NCI-H1417 treated with DMSO at 0.1 percent for 48 hours (cell line): ENCODE results near the gene ARID3B.
"Not testable (repeated sequence)": the region's sequence is repeated elsewhere in the genome, so short reads cannot be mapped to it uniquely, and the experiment has no call there.

Experiments
- DNase-seq: peaks from one replicate; lab custom pipeline; 2025; lab: John Stamatoyannopoulos, UW

The ARID3B gene

DNA sequence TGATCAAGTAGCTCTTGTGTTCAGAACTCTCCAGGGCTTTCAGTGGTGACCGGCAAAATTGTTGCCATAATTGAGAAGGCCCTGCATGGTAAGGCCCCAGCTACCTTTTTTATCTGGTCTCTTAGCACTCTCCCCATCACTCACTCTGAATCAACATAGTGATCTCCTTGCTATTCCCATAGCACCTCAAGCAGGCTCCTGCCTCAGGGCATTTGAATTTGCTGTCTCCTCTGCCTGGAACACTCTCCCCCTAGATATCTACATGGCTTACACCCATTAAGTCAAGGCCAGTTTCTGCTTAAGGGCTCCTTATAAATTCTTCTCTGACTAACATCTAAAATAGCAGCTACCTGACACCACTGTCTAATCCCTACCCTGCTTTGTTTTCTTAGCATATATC lies 3.3 kb upstream of the ARID3B start:
- no peak for DNase-seq

DNA sequence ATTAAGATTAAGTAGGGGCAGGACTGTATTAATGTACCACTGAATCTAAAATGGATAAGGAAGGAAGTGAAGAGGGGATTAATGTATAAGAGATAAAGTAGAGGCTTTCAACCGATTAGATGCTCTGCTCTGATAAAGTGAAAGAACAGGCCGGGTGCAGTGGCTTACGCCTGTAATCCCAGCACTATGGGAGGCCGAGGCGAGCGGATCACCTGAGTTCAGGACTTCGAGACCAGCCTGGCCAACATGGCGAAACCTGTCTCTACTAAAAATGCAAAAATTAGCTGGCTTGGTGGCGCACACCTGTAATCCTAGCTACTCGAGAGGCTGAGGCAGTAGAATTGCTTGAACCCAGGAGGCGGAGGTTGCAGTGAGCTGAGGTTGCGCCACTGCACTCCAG lies 1.5 kb upstream of the ARID3B start:
- not testable (repeated sequence) for DNase-seq

DNA sequence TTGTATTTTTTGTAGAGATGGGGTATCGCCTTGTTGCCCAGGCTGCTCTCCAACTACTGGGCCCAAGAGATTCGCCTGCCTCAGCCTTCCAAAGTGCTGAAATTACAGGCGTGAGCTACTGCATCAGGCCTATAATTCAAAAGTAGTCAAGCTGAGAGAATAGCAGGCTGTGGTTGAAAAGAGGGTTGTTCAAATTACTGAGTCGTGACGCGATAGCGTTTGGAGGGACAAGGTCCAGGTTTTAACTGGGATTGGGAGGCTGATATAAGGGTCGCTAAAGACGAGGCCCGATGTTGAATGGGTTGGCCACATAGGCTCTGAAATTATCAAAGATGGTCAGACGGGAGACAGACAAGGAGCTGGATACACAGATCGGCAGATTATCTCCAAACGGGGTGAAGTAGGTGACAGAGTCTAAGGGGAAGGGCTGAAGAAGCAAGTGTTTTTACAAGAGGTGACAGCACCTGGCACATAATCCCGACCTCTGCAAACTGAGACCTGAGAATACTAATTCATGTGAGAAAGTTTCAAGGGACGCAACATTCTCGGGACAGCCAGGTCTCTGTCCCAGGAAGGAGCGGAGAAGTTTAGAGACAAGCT lies 759 bp upstream of the ARID3B start:
- no peak for DNase-seq

DNA sequence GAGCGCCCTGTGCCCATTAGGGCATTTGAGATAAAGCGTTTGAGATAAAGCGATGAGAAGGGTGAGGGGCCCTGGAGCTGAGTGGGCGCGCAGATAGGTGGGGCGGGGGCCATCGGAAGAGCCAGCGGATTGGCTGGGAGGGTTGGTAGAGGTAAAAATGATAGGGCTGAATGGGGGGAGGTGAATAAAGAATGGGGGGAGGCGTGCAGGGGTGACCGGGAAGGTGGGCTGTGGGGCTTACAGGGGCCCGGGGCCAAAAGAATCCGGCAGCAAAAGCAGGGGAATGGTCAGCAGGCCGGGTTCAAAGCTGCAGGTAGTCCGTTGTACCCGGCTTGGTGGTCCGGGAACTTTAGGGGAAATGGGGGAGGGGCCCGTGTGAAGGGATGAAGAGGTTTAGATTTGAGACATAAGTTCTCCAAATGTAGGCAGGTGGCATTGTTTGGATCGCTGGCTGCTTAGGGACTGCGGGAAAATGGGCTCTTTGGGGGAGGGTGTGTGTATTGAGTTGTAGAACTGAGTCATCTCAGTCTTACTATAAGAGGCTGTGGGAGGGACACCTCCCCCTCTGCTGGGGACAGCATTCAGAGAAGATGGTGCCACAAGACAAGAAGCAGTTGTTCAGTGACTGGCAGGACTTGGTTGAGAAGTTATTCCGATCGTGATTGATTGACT lies 610 bp downstream of the ARID3B start:
- DNase-seq = no peak

DNA sequence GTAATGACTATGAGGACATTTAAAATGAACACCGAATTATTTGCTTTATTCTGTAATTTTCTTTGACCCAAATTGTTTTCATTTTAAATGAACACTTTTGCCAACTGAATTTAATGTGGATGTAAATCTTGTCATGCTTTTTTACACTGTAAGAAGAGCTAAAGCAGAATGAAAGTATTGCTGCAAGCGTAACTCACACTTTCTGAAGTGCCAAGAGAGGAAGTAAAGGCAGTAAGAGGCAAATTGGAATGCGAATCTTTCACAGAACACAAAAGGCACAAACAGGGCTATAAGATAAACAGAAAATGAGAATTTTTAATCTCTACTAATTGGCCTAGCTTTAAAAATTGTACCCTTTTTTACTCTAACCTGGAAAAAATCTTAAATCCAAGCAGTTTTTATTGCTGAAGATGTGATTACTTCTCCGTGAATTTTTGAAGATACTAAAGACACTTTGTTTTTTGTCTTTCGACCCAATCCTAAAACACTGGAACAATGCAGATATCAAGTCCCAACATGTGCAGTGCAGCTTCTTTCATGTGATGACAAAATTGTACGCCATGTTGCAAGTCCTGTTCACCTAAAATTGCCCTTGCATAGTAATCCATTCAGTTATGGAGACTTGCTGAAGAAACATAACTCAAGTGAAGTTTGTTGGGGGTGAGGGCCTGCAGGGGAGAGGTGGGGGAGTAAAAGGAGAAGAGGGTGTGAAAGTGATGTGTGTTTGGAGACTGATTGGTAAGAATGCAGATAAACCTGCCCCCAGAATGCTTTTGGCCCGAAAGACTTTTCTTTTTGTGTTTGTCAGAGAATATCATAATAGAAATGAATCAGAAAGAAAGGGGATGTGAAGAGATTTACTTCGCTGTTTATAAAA lies 1.4 kb downstream of the ARID3B start:
- no peak for DNase-seq

DNA sequence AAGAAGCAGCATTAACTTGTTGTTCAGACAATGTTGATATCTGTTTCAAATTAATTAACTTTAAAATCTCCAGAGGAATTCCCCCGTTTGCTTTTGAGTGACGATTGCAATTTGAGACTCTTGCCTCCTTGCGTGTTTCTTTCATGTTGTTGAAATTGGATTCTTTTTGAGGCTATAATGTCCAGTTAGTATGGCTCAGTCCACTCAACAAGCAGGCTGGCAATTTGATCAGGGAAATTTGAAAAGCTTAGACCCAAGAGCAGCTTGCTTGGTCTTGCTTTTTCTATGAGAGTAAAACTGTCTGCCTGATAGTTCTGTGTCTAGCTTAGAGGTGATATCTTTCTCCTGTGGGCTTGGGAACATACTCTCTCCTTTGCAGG lies 2.0 kb downstream of the ARID3B start:
- DNase-seq = no peak

DNA sequence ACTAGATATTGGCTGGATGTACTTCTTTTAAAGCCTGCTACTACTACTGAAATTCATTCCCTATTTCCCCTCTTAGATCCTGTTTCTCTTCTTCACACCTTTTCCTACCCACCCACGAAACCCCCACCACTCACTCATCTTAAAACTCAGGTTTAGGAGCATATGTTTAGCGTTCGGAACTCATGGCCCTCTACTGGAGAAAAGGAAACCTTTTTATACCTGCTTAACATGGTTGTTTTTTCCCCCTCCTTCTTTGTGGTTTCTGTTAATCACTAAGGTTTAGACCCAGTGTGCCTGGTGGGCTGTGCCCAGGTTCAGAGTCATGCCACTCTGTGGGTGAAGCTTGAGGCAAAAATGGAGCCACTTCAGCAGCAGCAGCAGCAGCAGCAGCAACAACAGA lies 2.6 kb downstream of the ARID3B start:
- no peak for DNase-seq

DNA sequence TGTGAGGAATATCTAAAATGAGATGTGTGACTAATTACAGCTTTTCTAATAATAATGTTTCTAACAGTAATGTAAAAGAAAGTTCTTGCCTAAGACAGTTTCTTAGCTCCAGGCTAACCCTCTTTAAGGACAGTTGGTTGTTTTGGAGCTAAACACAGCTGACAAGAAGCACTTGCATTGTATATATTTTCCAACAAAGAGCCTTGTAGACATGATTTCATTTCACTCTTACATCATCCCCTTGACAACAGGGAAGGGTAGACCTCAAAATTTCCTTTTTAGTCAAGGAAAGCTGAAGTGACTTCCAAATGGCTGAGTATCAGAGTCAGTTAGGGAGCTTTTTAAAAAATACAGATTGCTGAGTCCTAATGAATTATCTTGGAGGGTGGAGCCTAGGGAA lies 4.1 kb downstream of the ARID3B start:
- no peak for DNase-seq

DNA sequence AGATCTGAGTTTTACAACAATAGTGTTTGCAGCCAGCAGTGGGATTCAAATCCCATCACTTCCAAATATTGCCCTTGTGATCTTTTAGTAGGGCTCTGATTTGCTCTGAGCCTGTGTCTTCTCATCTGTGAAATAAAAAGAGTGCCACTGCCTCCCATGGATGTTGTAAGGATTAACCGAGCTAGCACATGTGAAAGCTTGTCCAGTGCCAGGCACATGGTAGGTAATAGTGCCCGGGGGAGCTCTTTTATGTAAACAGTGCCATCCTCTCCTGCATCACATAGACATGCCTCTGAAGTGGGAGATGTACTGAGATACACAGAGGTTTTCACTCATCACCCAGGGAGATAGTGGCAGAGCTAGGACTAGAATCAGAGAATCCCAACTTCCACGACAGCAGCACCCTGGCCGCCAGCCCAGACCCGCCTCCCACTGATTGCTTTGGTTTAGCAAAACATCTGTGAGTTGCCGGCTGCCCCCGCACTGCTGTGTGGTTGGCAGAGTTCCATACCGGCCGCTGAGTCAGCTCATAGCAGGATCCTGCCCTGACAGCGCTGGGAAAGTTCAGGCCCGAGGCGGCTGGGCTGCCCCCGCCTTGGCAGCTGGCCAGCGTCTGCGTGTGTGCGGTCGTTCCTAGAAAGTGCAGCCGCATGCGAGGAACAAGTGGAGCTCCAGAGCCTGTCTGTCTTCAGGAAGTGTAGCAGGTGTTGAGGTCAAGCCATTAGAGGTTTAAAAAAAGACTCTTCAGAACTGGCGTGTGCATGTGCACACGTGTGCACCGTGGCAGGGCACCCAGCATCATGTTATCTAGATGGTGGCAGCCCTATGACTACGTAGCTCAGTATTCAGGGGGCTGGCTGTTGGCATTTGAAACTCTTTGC lies 5.0 kb downstream of the ARID3B start:
- peak; percentile 98 for DNase-seq

DNA sequence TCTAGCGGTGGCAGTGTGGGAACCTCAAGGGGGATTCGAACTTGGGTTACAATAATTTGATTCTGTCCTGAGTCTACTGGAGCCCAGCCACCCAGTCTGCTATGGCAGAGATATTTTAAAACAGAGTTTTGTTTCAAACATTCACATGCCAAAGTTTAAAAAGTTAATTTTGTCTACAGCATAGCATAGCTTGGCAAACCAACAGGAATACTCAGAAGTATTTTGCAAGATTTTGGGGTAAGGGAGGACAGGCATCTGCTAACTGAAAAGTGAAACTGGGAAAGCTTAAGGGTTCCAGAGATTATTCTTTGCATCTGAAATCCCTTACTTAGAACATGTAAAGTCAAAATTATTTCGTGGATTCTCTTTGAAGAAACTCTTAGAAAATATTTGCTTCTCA lies 6.6 kb downstream of the ARID3B start:
- DNase-seq = no peak

DNA sequence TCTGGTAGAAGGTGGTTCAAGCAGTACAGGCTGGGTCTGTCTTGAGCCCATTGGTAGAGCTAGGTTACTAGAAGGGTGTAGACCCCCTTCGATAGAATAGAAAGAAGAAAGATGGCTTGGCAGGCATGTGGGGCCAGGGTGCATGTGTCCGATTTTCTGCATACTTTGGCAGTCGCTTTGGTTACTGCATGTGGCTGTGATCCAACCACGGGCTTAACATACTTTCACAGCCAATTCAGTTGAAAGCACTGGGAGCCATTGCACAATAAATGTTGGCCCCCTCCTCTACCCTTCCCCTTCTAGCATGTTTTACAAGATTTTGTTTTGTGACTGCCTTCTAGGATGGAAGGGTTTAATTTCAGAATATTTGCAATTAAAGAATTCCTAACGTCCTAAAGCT lies 7.2 kb downstream of the ARID3B start:
- DNase-seq = no peak

DNA sequence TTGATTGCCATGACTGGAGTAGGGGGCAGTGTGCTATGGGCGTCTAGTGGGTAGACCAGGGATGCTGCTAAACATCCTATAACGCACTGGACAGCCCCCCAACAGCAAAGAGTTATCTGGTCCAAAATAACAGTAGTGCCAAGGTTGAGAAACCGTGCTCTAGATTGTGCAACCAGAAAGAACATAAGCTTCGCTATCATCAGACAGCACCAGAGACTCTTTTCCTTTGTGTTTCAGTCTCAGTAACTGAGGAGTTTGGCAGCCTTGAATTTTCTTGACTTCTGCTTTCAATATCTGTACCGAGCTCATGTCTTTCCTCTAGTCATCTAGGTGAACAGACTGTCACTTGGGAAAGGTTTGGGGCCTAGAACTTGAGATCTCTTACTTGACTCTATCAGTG lies 8.8 kb downstream of the ARID3B start:
- DNase-seq = no peak

DNA sequence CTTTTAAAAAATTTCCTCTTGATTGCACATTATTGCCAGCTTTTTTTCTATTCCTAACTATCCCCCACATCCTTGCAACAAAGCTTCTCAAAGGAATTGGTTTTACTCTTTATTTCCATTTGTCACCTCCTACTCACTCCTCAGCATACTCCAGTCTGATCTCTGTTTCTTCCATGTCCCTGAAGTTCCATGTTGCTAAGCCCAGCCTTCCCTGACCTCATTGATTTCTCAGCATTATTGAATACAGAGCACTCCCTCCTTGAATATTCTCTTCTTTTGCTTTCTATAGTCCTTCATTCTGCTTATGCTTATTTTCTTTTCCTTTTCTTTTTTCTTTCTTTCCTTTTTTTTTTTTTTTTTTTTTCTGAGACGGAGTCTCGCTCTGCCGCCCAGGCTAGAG lies 10.7 kb downstream of the ARID3B start:
- DNase-seq = no peak

DNA sequence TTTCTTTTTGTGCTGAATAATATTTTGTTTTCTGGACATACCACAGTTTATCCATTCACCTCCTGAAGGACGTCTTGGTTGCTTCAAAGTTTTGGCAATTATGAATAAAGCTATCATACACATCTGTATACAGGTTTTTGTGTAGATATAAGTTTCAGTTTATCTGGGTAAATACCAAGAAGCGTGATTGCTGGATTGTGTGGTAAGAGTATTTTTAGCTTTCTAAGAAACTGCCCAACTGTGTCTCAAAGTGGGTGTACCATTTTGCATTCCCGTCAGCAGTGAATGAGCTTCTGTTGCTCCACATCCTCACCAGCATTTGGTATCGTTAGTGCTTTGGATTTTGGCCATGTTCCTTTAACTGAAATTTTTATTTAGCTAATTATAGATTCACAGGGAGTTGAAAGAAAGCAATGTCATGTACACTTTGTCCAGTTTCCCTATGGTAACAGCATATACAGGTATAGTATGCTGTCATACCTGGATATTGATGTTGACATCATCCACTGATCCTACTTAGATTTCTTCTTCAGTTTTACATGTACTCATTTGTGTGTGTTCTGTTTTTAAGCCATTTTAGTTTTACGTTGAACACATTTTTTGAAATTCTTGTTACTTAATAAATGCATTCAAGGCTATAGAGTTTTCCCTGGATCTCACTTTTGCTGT lies 11.9 kb downstream of the ARID3B start:
- DNase-seq = no peak

DNA sequence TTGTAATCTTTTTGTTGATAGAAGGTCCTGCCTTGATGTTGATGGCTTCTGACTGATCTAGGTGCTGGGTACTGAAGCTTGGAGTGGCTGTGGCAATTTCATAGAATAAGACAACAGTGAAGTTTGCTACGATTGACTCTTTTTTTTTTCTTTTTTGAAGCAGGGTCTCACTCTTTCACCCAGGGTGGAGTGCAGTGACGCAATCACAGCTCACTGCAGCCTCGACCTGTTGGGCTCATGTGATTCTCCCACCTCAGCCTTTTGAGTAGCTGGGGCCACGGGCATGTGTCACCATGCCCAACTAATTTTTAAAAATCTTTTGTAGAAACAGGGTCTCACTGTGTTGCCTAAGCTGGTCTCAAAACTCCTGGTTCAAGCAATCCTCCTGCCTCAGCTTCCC lies 14.2 kb downstream of the ARID3B start:
- DNase-seq = no peak

DNA sequence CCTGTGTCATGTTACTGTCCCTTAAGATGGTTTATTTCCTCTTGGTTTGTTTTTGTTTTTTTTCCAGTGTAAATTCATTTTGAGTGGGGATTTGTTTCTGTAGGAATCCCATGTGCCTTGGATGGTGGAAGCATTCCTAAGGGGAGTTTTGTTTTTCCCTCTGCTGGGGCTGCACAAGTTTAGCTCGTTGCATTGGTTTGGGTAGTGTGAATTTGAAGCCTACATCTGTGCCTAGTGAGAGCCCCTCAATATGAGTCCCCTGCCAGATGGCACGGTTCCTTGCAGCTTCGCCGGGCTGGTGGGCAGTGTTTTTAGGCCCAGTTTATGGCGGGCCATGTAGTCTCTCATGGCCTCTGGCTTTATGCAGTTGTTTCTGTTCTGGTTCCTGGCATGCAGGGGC lies 17.7 kb downstream of the ARID3B start:
- no peak for DNase-seq

DNA sequence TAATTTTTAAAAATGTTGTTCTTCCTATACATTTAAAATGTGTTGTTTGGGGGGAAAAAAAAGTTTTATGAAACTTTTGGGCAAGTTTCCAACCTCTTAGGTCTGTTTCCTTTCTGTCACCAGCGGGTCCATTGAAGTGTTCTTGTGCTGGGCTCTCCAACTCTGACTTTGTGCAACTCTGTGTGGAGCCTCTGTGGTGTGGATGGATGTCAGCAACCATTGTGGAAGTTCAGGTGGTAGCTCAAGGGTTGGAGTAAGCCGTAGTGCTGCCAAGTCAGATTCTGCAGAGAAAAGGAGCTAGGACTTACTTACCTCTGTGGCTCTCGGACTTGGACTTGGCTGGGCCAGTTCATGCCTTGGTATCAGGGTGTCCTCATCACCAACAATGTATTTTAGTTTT lies 22.4 kb downstream of the ARID3B start:
- no peak for DNase-seq

DNA sequence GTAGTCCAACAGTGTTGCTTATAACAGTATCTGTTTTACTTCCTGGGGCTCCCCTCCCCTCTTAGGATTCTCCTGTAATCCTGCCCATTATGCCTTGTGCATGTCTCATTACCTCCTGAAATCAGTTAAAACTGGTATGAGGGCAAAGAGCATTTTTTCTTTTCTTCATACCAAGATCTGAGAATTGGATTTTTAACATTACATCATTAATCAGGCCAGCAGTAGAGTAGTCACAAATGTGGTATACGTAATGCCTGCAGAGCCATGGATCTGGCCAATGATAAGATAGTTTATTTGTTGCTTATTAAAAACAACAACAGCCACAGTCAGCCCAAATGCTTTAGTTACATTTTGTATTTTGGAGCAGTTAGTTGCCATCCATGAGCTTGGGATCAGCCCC lies 23.2 kb downstream of the ARID3B start:
- DNase-seq = no peak

DNA sequence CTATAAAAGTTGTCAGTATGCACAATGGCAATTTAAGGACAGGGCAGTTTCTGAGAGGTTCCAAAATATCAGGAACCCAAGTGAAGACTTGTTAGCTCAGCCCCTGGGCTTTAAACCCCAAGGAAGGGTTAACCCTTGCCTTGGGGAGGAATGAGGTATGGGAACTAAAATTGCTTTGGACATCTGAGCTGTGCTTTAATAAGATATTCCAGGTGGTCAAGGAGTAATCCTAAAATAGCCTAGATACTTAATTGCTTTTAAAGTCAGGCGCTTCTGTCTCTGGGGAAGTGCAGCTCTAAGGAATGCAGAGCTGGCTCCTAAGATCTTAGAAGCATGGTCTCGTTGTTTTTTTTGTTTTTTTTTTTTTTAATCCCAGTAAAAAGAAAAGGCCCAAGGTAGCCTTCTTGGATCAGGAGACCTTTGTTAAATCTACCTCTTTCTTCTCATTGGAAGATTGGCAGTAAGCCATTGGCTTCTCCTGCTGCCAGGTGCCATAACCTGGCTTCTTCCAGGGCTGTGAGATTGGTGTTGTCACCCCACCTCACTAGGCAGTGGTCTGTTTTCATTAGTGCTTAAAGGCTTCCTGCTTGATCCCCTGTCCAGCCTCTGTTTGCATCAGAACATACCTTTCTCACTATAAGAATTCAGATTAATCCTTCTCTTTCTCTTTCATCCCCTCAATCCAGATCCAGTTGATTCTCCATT lies 24.5 kb downstream of the ARID3B start:
- DNase-seq = no peak

DNA sequence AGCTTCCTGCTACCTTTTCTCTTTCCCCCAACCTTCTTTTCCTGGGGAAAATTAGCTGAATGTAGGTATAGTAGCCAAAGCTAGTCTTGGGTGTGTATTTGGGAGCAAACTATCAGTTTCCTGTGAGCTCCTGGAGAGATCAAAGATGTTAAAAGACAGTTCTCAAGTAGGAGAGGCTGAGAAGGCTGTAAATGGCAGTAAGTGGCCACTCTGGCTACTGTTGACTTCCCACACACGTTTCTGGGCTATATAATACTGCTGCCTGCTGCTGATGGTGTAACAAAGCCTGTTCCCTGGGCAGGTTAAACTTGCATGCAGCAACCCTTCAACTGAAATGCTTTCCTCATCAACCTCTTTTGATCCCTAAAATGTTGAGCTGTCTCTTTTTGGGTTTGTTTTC lies 27.6 kb downstream of the ARID3B start:
- no peak for DNase-seq

DNA sequence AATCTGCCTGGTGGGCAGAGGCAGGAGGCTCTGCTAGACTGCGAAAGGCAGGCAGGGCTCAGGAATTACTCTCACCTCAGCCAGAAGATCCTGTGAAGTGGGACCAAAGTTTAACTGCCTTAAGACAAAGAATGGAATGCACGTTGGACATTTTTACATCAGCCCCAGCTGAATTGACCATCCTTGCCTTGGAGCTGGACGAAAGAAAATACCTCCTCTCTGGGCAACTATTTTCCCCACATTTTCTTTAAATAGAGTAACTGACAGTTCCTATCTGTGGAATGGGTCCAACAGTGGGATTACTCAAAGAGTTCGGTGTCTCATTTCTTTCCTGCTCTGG lies 28.7 kb downstream of the ARID3B start:
- DNase-seq = no peak
